ENCODE results near the gene PTPRK. TPM values are rescaled to one million over a fixed set of nuclear protein-coding genes. Genes with fewer than 3 reads are reported as not detected.

PTPRK gene
- total RNA-seq, 2 donors from 2014 or later: 33.7 to 36.0 TPM

DNA sequence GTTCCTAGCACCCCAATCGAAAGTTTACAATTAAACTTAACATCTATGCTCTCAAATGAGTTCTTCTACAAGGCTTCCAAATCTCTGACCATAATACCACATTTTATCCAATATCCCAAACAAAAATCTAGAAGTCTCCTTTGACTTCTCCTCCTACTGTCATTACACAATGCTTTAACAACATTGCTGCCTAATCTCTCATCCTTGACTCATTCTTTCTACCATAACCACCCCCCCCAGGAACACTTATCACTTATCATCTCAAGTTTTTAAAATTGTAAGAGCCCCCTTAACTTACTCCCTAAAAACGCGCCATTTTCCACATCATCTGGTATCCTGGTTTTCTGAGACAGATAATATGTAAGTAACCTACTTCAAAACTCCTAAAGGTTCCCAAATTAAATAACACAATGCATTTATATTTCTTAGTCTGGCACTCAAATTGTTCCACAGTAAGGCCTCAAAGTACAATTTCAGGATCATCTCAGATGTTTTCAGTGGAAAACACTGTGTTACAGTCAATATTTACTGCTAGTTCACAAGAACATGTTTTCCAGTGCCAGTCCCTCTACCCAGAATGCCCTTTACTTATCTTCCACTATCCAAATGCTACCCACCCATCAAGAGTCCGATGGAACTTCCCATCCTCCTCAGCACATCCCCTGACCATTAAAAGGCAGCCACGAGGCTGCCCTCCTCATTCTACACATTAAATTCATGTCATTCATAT lies 311.4 kb downstream of the PTPRK start:
- Histone ChIP-seq H3K4me1 (ENCODE audit: control insufficient read depth in 1 of 2, low read depth in 2 of 2) (no peaks in the 10 kb centered on the region), H3K27me3 (replicated peaks; ENCODE audit: insufficient read depth) (no peaks in the 10 kb centered on the region), H3K9me3 (no peaks in the 10 kb centered on the region), H3K27ac (no peak overlapping the region), H3K4me3 (no peak overlapping the region), H3K36me3 (no peaks in the 10 kb centered on the region)
- TF ChIP-seq, protein P1, sequence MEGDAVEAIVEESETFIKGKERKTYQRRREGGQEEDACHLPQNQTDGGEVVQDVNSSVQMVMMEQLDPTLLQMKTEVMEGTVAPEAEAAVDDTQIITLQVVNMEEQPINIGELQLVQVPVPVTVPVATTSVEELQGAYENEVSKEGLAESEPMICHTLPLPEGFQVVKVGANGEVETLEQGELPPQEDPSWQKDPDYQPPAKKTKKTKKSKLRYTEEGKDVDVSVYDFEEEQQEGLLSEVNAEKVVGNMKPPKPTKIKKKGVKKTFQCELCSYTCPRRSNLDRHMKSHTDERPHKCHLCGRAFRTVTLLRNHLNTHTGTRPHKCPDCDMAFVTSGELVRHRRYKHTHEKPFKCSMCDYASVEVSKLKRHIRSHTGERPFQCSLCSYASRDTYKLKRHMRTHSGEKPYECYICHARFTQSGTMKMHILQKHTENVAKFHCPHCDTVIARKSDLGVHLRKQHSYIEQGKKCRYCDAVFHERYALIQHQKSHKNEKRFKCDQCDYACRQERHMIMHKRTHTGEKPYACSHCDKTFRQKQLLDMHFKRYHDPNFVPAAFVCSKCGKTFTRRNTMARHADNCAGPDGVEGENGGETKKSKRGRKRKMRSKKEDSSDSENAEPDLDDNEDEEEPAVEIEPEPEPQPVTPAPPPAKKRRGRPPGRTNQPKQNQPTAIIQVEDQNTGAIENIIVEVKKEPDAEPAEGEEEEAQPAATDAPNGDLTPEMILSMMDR (IDR thresholded peaks at IDR 0.05): no peak
- no peak for DNase-seq (ENCODE audit: low spot score)
- no peak for ATAC-seq (ENCODE audit: insufficient number of reproducible peaks, low FRiP score, low read depth)

DNA sequence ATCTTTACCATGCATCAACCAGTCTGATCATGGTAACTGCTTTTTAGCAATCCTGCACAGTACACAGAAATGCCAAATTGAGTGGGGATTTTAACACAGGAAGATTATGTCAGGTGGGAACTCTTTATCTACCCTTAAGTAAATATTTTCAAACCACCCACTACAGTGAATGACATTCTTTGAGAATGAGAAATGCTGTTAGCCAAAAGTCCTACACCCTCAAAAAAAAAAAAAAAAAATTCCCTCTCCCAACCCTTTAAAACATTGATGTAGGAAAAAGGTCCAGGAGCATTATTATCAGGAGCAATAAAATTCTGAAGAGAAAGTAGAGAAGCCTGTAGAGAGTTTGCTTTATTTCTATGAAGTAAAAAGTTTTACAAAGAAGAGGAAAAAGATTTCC lies 312.3 kb downstream of the PTPRK start:
- H3K27ac ChIP-seq: no peak overlapping the region
- H3K36me3 ChIP-seq: no peaks in the 10 kb centered on the region
- TF ChIP-seq, protein P1 (IDR thresholded peaks at IDR 0.05): no peak
- no peaks in the 10 kb centered on the region for H3K27me3 ChIP-seq (replicated peaks; ENCODE audit: insufficient read depth)
- H3K9me3 ChIP-seq: no peaks in the 10 kb centered on the region
- ATAC-seq (ENCODE audit: insufficient number of reproducible peaks, low FRiP score, low read depth) (no peak), DNase-seq (ENCODE audit: low spot score) (no peak)
- no peak overlapping the region for H3K4me3 ChIP-seq
- no peaks in the 10 kb centered on the region for H3K4me1 ChIP-seq (ENCODE audit: control insufficient read depth in 1 of 2, low read depth in 2 of 2)

DNA sequence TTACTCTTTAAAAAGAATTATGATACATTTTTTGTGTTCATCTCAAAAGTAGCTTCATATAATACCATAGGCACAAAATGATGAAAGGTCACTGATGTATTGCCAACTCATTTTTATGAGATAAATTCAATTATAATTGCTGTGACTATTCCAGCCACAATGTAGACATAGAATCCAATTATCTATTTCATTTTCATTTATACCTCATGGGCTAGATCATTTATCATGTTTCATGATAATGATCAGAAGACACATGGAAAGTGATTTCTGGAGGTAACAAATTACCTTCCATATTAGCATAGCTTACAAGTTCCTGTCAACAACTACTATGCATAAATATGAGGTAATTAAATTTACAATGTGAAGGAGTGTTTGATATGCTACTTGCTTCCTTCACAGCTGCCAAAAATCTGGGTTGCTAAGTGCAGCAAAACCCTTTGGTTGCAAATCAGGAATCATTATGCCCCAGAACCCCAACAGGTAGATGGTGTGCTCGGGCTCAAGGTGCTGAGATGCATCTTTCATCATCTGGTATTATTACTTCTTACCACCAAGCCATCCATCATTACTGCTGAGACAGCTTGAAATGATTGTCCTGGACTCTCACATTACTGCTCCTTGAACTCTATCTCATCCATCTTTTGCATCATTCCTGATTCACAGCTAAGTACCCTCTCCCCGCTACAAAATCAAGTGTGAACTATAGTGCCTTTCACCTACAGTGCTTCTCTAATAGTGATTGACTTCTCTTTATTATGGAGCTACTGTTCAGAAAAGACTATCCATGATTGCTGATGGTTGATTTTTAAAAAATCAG lies 313.6 kb downstream of the PTPRK start:
- no peak overlapping the region for H3K4me3 ChIP-seq
- H3K27ac ChIP-seq: no peak overlapping the region
- ATAC-seq (ENCODE audit: insufficient number of reproducible peaks, low FRiP score, low read depth): no peak
- no peak for DNase-seq (ENCODE audit: low spot score)
- no peaks in the 10 kb centered on the region for H3K9me3 ChIP-seq
- no peaks in the 10 kb centered on the region for H3K36me3 ChIP-seq
- TF ChIP-seq, protein P1 (IDR thresholded peaks at IDR 0.05): no peak
- no peaks in the 10 kb centered on the region for H3K4me1 ChIP-seq (ENCODE audit: control insufficient read depth in 1 of 2, low read depth in 2 of 2)
- H3K27me3 ChIP-seq (replicated peaks; ENCODE audit: insufficient read depth): no peaks in the 10 kb centered on the region

DNA sequence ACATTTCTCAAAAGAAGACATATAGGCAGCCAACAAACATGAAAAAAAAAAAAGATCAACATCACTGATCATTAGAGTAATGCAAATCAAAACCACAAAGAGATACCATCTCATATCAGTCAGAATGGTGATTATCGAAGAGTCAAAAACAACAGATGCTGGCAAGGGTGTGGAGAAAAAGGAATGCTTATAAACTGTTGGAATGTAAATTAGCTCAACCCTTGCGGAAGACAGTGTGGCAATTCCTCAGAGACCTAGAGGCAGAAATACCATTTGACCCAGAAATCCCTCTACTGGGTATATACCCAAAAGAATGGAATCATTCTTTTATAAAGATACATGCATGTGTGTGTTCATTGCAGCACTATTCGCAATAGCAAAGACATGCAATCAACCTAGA lies 315.8 kb downstream of the PTPRK start:
- H3K9me3 ChIP-seq: no peaks in the 10 kb centered on the region
- H3K4me3 ChIP-seq: no peak overlapping the region
- DNase-seq (ENCODE audit: low spot score): no peak
- H3K4me1 ChIP-seq (ENCODE audit: control insufficient read depth in 1 of 2, low read depth in 2 of 2): no peaks in the 10 kb centered on the region
- no peaks in the 10 kb centered on the region for H3K36me3 ChIP-seq
- ATAC-seq (ENCODE audit: insufficient number of reproducible peaks, low FRiP score, low read depth): no peak
- H3K27me3 ChIP-seq (replicated peaks; ENCODE audit: insufficient read depth): no peaks in the 10 kb centered on the region
- TF ChIP-seq, protein P1 (IDR thresholded peaks at IDR 0.05): no peak
- H3K27ac ChIP-seq: no peak overlapping the region

DNA sequence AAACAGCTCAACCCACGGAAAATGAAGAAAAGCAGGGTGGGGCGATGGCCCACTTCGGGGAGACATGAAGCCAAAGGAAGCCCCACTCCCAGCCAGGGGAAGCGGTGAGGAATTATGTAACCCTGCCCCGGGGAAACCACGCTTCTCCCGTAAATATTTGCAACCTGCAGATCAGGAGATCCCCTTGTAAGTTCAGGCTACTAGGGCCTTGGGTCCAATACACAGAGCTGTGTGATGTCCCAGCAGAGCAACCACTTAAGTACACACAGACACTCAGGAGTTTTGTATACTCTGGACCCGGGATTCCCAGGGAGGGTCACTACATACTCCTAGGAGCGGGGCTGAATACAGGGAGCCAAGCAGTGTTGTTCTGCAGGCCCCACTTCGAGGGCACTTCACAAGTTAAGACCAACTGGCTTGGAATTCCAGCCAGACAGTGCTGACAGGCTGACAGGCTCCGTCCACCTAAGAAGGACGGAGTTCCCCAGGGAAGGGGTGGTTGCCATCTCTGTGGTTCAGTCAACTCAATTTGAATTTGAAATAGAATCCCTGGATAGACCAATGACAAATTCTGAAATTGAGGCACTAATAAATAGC lies 318.1 kb downstream of the PTPRK start:
- Histone ChIP-seq H3K4me1 (ENCODE audit: control insufficient read depth in 1 of 2, low read depth in 2 of 2) (no peaks in the 10 kb centered on the region), H3K27ac (no peak overlapping the region), H3K4me3 (no peak overlapping the region), H3K36me3 (no peaks in the 10 kb centered on the region), H3K9me3 (no peaks in the 10 kb centered on the region), H3K27me3 (replicated peaks; ENCODE audit: insufficient read depth) (no peaks in the 10 kb centered on the region)
- DNase-seq (ENCODE audit: low spot score) (no peak), ATAC-seq (ENCODE audit: insufficient number of reproducible peaks, low FRiP score, low read depth) (no peak)
- TF ChIP-seq, protein P1 (IDR thresholded peaks at IDR 0.05): no peak

Data from thoracic aorta (tissue), 2 donors.